GM12878 (cell line): ENCODE data around the gene SEMA5A.

Experiments used
- CTCF ChIP-seq, 3 experiments: IDR thresholded peaks in 2 of 3; conservative IDR thresholded peaks in 1 of 3; 2 replicates each; pipeline ENCODE4 v1.5.1; 2011; ENCODE audit warnings: low read depth in 3 of 3, low read length in 3 of 3, mild to moderate bottlenecking in 3 of 3, control low read depth in 2 of 3, moderate library complexity in 2 of 3, inconsistent platforms in 1 of 3, mixed read lengths in 1 of 3; ENCODE audit not compliant: control insufficient read depth in 2 of 3, insufficient read depth in 1 of 3; ENCODE audit errors: extremely low read depth in 1 of 3
- HDGF ChIP-seq: fragments of 450-650 bp; IDR thresholded peaks from 2 replicates; pipeline ENCODE4 v1.6.1; 2016; ENCODE audit warnings: antibody characterized with exemption
- SUZ12 ChIP-seq: fragments of 200-600 bp; sonication (generic); IDR thresholded peaks from one replicate; pipeline ENCODE4 v1.6.1; 2018; ENCODE audit warnings: antibody characterized with exemption, mild to moderate bottlenecking; ENCODE audit not compliant: unreplicated experiment
- ZBTB4 ChIP-seq: fragments of 450-650 bp; formaldehyde crosslinking; IDR thresholded peaks from 2 replicates; pipeline ENCODE4 v1.4.0; 2022; ENCODE audit warnings: mild to moderate bottlenecking, moderate library complexity
- TF ChIP-seq, protein P1 (sequence below): IDR thresholded peaks from 2 replicates; pipeline ENCODE4 v1.6.1; 2012; ENCODE audit warnings: low read depth, low read length, improper control_type of control experiment

DNA sequence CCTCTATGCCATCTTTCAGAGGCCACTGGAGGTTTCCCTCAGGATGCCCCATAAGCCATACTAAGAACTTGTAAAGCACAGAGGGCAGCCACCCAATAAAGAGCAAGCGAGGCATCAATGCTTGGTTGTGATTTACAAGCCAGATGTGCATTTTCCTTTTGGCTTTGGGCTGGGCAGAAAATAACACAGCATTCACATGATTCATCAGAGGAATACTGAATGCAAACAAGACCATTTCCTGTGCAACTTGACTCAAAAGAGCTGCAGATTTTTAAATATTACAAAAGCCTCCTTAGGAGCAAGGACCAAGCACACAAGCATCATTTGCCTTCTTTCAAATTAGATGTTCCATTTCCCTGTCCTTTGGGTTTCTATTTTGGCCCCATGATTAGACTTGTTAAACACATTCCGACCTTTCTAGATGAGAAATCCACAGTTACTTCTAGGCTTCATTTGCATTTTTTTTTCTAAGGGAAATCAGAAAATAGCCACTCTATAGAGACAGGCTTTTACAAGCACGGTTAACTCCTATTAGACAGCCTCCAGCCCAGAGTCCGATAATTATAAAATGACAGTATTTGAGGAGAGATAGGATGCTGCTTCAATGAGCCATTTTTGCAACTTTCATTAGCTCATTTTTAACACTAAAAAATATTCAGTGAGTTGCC is 207.8 kb downstream of the SEMA5A start:
- TF ChIP-seq ZBTB4 (CRISPR knock-in tag) (no peak), CTCF (IDR thresholded peaks at IDR 0.05 in 2 of 3, conservative IDR thresholded peaks at IDR 0.05 in 1 of 3; ENCODE audit: control insufficient read depth in 2 of 3, extremely low read depth in 1 of 3, insufficient read depth in 1 of 3, low read depth in 3 of 3, low read length in 3 of 3) (no peak), SUZ12 (no peak), HDGF (no peak)
- TF ChIP-seq, protein P1, sequence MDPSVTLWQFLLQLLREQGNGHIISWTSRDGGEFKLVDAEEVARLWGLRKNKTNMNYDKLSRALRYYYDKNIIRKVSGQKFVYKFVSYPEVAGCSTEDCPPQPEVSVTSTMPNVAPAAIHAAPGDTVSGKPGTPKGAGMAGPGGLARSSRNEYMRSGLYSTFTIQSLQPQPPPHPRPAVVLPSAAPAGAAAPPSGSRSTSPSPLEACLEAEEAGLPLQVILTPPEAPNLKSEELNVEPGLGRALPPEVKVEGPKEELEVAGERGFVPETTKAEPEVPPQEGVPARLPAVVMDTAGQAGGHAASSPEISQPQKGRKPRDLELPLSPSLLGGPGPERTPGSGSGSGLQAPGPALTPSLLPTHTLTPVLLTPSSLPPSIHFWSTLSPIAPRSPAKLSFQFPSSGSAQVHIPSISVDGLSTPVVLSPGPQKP: no peak
